K562 (cell line): ENCODE data around the gene AKAP12. TPM values are rescaled to one million over a fixed set of nuclear protein-coding genes. Genes with fewer than 3 reads are reported as not detected.
A peak's percentile ranks its signal among the peaks of the same experiment; 100 is the strongest.

Experiments
- ARID4B ChIP-seq: sonication (generic); formaldehyde crosslinking; IDR thresholded peaks from 2 replicates; pipeline ENCODE4 v1.8.0; 2022; ENCODE audit warnings: mild to moderate bottlenecking, missing genetic modification reagents
- BRF1 ChIP-seq: IDR thresholded peaks from 3 replicates; pipeline ENCODE4 v1.6.1; 2011; ENCODE audit warnings: borderline replicate concordance, mild to moderate bottlenecking; ENCODE audit not compliant: insufficient read length; ENCODE audit errors: extremely low read depth
- CBFA2T3 ChIP-seq: fragments of 450-650 bp; IDR thresholded peaks from 2 replicates; pipeline ENCODE4 v1.6.1; 2017
- CBX8 ChIP-seq: fragments of 200-600 bp; sonication (generic); IDR thresholded peaks from 2 replicates; pipeline ENCODE4 v1.6.1; 2012; ENCODE audit warnings: borderline replicate concordance, mixed run types, low read depth, mild to moderate bottlenecking, moderate library complexity, mixed read lengths, low read length, control low read depth, inconsistent platforms; ENCODE audit not compliant: poor library complexity, severe bottlenecking; ENCODE audit errors: extremely low read depth
- CREBBP ChIP-seq: IDR thresholded peaks from one replicate; pipeline ENCODE4 v1.6.1; 2012; ENCODE audit warnings: low read depth, mild to moderate bottlenecking, control low read depth, inconsistent platforms, low read length
- CXXC5 ChIP-seq: fragments of 250-450 bp; sonication (Bioruptor Pico); IDR thresholded peaks from 2 replicates; pipeline ENCODE4 v1.8.0; 2022; ENCODE audit warnings: inconsistent platforms, mild to moderate bottlenecking, moderate library complexity
- HLTF ChIP-seq: fragments of 450-650 bp; IDR thresholded peaks from 2 replicates; pipeline ENCODE4 v1.6.1; 2016
- HMGN3 ChIP-seq: IDR thresholded peaks from 2 replicates; pipeline ENCODE4 v1.6.1; 2011; ENCODE audit warnings: borderline replicate concordance, low read depth, mild to moderate bottlenecking, mixed read lengths, low read length; ENCODE audit not compliant: insufficient read length; ENCODE audit errors: extremely low read depth
- JUN ChIP-seq, 2 experiments: sonication (generic) in 1 of 2; formaldehyde crosslinking in 1 of 2; IDR thresholded peaks; 2 replicates each; pipeline versions ENCODE4 v1.6.1 to v1.8.0; 2012 to 2022; ENCODE audit warnings: borderline replicate concordance in 2 of 2, mild to moderate bottlenecking in 2 of 2, improper control_type of control experiment in 1 of 2, low read depth in 1 of 2, low read length in 1 of 2, missing genetic modification reagents in 1 of 2
- KHSRP ChIP-seq: fragments of 450-650 bp; IDR thresholded peaks from 2 replicates; pipeline ENCODE4 v1.6.1; 2017
- LEF1 ChIP-seq: fragments of 450-650 bp; IDR thresholded peaks from 2 replicates; pipeline ENCODE4 v1.6.1; 2016; ENCODE audit warnings: mild to moderate bottlenecking
- MCM7 ChIP-seq, 2 experiments: fragments of 450-650 bp; IDR thresholded peaks; 2 replicates each; pipeline ENCODE4 v1.6.1; 2016 to 2018
- MIER1 ChIP-seq: fragments of 450-650 bp; IDR thresholded peaks from 2 replicates; pipeline ENCODE4 v1.6.1; 2016; ENCODE audit warnings: antibody characterized with exemption, mild to moderate bottlenecking, low read depth
- POU5F1 ChIP-seq: fragments of 150-350 bp; IDR thresholded peaks from 2 replicates; pipeline ENCODE4 v1.6.1; 2014; ENCODE audit warnings: borderline replicate concordance, low read length, low read depth, mild to moderate bottlenecking; ENCODE audit not compliant: partially characterized antibody
- SMAD3 ChIP-seq: fragments of 450-650 bp; formaldehyde crosslinking; conservative IDR thresholded peaks from 2 replicates; pipeline ENCODE4 v1.4.0; 2020; ENCODE audit warnings: mild to moderate bottlenecking
- SMARCC2 ChIP-seq: fragments of 450-650 bp; IDR thresholded peaks from 2 replicates; pipeline ENCODE4 v1.6.1; 2017; ENCODE audit warnings: antibody characterized with exemption, moderate library complexity, mild to moderate bottlenecking, low read depth
- SRSF7 ChIP-seq: fragments of 200-400 bp; formaldehyde crosslinking; optimal IDR thresholded peaks from 2 replicates; pipeline ENCODE3; 2017; ENCODE audit warnings: mild to moderate bottlenecking, low read depth, low read length
- TARDBP ChIP-seq: fragments of 450-650 bp; IDR thresholded peaks from 2 replicates; pipeline ENCODE4 v1.6.1; 2016
- ZNF449 ChIP-seq: fragments of 250-450 bp; sonication (Bioruptor Pico); IDR thresholded peaks from 2 replicates; pipeline ENCODE4 v1.8.0; 2022; ENCODE audit warnings: moderate library complexity, mild to moderate bottlenecking, inconsistent platforms
- ZNF57 ChIP-seq: fragments of 450-650 bp; formaldehyde crosslinking; IDR thresholded peaks from 2 replicates; pipeline ENCODE4 v1.4.0; 2020; ENCODE audit warnings: mild to moderate bottlenecking, moderate library complexity
- ZNF655 ChIP-seq: fragments of 250-450 bp; sonication (Bioruptor Pico); IDR thresholded peaks from 2 replicates; pipeline ENCODE4 v1.5.0; 2021
- polyA plus RNA-seq, 8 experiments: library from polyadenylated mRNA; depleted of rRNA in 4 of 8; stranded (reverse) in 5 of 8; unstranded in 3 of 8; fragments of >200 nt; fragmentation: Nextera tagmentation in 2 of 8; fragmentation: Illumina TruSeq in 1 of 8; extraction: Ambion mirVana in 2 of 8; extraction: Trizol in 1 of 8; gene quantifications; 2 replicates each; pipeline versions ENCODE4 v1.2.1 to v1.2.3, GENCODE V29; 2011 to 2014; ENCODE audit warnings: inconsistent platforms in 1 of 8, missing spikeins in 1 of 8
- total RNA-seq, 7 experiments: library from RNA; depleted of rRNA in 6 of 7; stranded (reverse); fragments of >200 nt in 6 of 7; fragmentation: Illumina TruSeq in 2 of 7; extraction: Trizol in 2 of 7; gene quantifications; 2 replicates each; pipeline versions ENCODE4 v1.2.1 to v1.2.3, GENCODE V29; 2011 to 2021; ENCODE audit warnings: low replicate concordance in 1 of 7

AKAP12 gene
- total and polyA plus RNA-seq, 9 of the 15 experiments (the other 6 are each of a cell fraction or from before 2014, with no cell fraction given): 0.08 to 2.0 (median 0.62) TPM

- TF ChIP-seq ZNF655 (CRISPR knock-in tag) (no peak), POU5F1 (no peak), MIER1 (no peak), BRF1 (no peak), HLTF (no peak; the same call in 1 of the 2 replicates), TARDBP (no peak), MCM7 (IDR thresholded peaks at IDR 0.05) (no peak), SRSF7 (no peak), ARID4B (CRISPR knock-in tag) (no peak), KHSRP (no peak), ZNF57 (CRISPR knock-in tag) (no peak), CBX8 (no peak), ZNF449 (CRISPR knock-in tag) (no peak), JUN (IDR thresholded peaks at IDR 0.05; ENCODE audit: borderline replicate concordance, low read depth, low read length) (no peak), JUN (CRISPR knock-in tag; IDR thresholded peaks at IDR 0.05; ENCODE audit: borderline replicate concordance) (peak; percentile 71; the same call in 1 of the 2 replicates), CXXC5 (peak; percentile 47; the same call in 1 of the 2 replicates), CREBBP (no peak), HMGN3 (no peak), CBFA2T3 (peak; percentile 74), SMARCC2 (peak; percentile 79), SMAD3 (CRISPR knock-in tag) (no peak), LEF1 (peak; percentile 94)
Observed at GRCh38 chr6:151229401-151230276, 10.1 kb upstream of the AKAP12 start (continued).
